Ovary (tissue), 9 donors: Measurements from ENCODE around the gene HNRNPA2B1. TPM values are rescaled to one million over a fixed set of nuclear protein-coding genes. Genes with fewer than 3 reads are reported as not detected.
"Not testable (repeated sequence)": the region's sequence is repeated elsewhere in the genome, so short reads cannot be mapped to it uniquely, and the experiment has no call there.

Experiments used
- DNase-seq, 5 donors: peaks; one replicate each; pipeline ENCODE4 v3.0.0-alpha.2; 2019 to 2020
- H3K27ac ChIP-seq, 2 donors: fragments of 200-600 bp; one replicate each; pipeline versions ENCODE4 v1.5.1 to v1.8.0; 2019 to 2022
- H3K27me3 ChIP-seq: fragments of 200-600 bp; one replicate; pipeline ENCODE4 v1.8.0; 2022
- H3K36me3 ChIP-seq: fragments of 200-600 bp; sonication (generic); one replicate; pipeline ENCODE4 v1.5.1; 2019
- H3K4me1 ChIP-seq: one replicate; pipeline ENCODE4 v1.8.1; 2013; ENCODE audit warnings: mild to moderate bottlenecking, moderate library complexity; ENCODE audit not compliant: insufficient read depth
- H3K4me3 ChIP-seq: fragments of 200-600 bp; sonication (generic); one replicate; pipeline ENCODE4 v1.5.1; 2017
- H3K9me3 ChIP-seq, 2 donors: fragments of 200-600 bp in 1 of 2; sonication (generic) in 1 of 2; one replicate each; pipeline versions ENCODE4 v1.5.1 to v1.8.1; 2013 to 2019; ENCODE audit warnings: mild to moderate bottlenecking in 1 of 2, moderate library complexity in 1 of 2
- EP300 ChIP-seq: sonication (generic); formaldehyde crosslinking; IDR thresholded peaks from one replicate; pipeline ENCODE4 v1.6.1; 2017; ENCODE audit warnings: antibody characterized with exemption
- POLR2A ChIP-seq: fragments of 450-650 bp; IDR thresholded peaks from one replicate; pipeline ENCODE4 v1.6.1; 2017; ENCODE audit warnings: antibody characterized with exemption, mild to moderate bottlenecking, moderate library complexity
- WGBS, 3 donors: extraction: QIAGEN DNeasy Blood & Tissue Kit in 1 of 3; methylation state at CpG; one replicate each; pipeline versions ENCODE4 v1.1.5 to v1.1.7; 2013 to 2017; 5-methylcytosine and 5-hydroxymethylcytosine counted together
- intact Hi-C, 4 donors: fragments of 100-400 bp; cut with DNase I; formaldehyde crosslinking; loops; one replicate each; pipeline versions ENCODE4 v1.11.0 to v1.15.1; 2022 to 2023
- polyA plus RNA-seq, 2 donors: library from polyadenylated mRNA; stranded (reverse); fragments of 200-250 nt in 1 of 2; fragments of 350-450 nt in 1 of 2; fragmentation: Illumina TruSeq in 1 of 2; extraction: RNeasy Lipid Tissue Mini Kit (QIAGEN cat#74804) in 1 of 2; gene quantifications; one replicate each; pipeline ENCODE4 v1.2.3, GENCODE V29; 2013 to 2014
- total RNA-seq, 7 donors: library from RNA; depleted of rRNA in 2 of 7; stranded (reverse); fragments of >200 nt in 2 of 7; fragmentation: NEBNext Ultra II Directional in 3 of 7; extraction: Animal tissue kit (Norgen Biotek cat#: 25700) in 3 of 7; gene quantifications; one replicate each; pipeline versions ENCODE4 v1.1.0 to v1.2.4, GENCODE V29; 2016 to 2023
- TF ChIP-seq, protein P1 (sequence below), 3 donors: fragments of 450-650 bp in 2 of 3; fragments of 200-600 bp in 1 of 3; IDR thresholded peaks; one replicate each; pipeline versions ENCODE4 v1.5.1 to v1.8.0; 2016 to 2022; ENCODE audit warnings: antibody characterized with exemption in 3 of 3, mild to moderate bottlenecking in 1 of 3
- donor health status: DM: no; HTN: no; CAD: no; lungs with moderate emphysema.
- donor health status: DM: no; HTN: no; CAD: no.
- donor health status: Bipolar disorder and iron deficiency.
- donor health status: DM: yes; HTN: yes; CAD: no.
- donor health status: DM: no; HTN: no; CAD: no.
- donor health status: DM: yes; HTN: yes; CAD: no.

The HNRNPA2B1 gene
- total and polyA plus RNA-seq, 9 donors: 236 to 659 (median 413) TPM

DNA sequence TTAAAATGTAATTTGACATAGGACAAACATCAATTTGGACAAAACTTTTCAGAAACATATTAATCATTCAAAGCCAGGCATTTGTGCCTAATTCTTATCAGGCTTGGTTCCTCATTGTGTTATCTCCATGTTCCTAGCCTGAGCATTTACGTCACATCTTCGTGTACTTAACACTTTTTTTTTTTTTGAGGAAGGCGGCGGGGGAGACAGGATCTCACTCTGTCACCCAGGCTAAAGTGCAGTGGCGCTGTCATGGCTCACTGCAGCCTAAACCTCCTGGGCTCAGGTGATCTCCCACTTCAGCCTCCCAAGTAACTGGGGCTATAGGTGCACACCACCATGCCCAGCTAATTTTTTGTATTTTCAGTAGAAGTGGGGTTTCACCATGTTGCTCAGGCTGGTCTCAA, 19.8 kb downstream of the HNRNPA2B1 start:
- Histone ChIP-seq H3K4me1 (no peaks in the 10 kb centered on the region), H3K9me3 (no peaks in the 10 kb centered on the region), H3K4me3 (no peak overlapping the region), H3K27me3 (no peaks in the 10 kb centered on the region), H3K36me3 (no peaks in the 10 kb centered on the region), H3K27ac (no peak overlapping the region)
- intact Hi-C loops: no loop called here
- 46 to 60% (median 58%) methylated on average over 5 of the region's 5 CpGs for whole genome bisulfite sequencing, 3 donors
- TF ChIP-seq, protein P1, sequence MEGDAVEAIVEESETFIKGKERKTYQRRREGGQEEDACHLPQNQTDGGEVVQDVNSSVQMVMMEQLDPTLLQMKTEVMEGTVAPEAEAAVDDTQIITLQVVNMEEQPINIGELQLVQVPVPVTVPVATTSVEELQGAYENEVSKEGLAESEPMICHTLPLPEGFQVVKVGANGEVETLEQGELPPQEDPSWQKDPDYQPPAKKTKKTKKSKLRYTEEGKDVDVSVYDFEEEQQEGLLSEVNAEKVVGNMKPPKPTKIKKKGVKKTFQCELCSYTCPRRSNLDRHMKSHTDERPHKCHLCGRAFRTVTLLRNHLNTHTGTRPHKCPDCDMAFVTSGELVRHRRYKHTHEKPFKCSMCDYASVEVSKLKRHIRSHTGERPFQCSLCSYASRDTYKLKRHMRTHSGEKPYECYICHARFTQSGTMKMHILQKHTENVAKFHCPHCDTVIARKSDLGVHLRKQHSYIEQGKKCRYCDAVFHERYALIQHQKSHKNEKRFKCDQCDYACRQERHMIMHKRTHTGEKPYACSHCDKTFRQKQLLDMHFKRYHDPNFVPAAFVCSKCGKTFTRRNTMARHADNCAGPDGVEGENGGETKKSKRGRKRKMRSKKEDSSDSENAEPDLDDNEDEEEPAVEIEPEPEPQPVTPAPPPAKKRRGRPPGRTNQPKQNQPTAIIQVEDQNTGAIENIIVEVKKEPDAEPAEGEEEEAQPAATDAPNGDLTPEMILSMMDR (IDR thresholded peaks at IDR 0.05): no peak
- TF ChIP-seq POLR2A (no peak), EP300 (no peak)
- no peak for DNase-seq

DNA sequence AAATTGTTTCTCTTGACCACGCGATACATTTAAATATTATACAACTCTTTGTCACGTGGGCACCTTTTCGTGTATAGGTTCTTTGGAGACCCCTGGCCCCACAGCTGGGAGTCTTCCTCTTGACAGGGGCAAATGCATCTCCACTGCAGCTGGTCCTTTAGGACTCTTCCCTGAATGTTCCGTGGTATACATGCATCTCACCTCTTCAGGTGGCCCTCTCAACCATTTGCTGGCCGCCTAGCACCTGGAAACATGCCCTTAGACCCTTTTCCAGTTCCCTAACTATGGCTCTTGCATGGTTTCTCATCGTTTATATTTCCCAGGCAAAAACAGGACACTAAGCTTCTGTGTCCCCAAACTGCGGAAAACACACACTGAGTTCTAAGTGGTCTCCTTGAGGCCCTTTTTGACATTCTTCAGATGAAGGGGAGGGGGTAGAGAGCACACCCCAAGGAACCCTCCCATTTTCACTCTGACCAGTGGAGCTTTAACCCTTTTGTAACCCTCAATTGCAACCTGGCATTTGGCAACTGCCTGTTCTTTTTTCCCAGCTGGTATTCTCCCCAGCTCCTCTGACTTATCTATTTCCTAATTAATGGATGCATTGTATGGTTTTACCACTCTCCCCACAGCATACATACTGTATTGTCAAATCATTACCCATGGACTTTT, 20.6 kb downstream of the HNRNPA2B1 start:
- 24 to 41% (median 32%) methylated on average over 8 of the region's 8 CpGs for WGBS, 3 donors

DNA sequence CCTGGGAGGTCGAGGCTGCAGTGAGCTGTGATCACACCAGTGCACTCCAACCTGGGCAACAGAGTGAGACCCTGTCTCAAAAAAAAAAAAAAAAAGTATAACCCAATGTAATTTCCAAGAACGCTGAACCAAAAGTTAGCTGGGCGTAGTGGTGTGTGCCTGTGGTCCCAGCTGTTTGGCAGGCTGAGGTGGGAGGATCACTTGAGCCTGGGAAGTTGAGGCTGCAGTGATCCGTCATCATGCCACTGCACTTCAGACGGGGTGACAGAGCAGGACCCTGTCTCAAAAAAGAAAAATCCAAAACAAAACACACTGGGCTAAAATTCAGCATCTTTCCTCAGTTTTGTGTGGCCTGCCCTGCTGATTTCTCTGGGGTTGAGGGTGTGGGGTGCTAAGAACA, 21.1 kb downstream of the HNRNPA2B1 start:
- Histone ChIP-seq H3K27ac (no peak overlapping the region), H3K36me3 (no peaks in the 10 kb centered on the region), H3K4me3 (no peak overlapping the region), H3K27me3 (no peaks in the 10 kb centered on the region), H3K4me1 (no peaks in the 10 kb centered on the region), H3K9me3 (no peaks in the 10 kb centered on the region)
- WGBS, 3 donors: 47 to 62% (median 53%) methylated on average over 5 of the region's 5 CpGs
- TF ChIP-seq, protein P1 (IDR thresholded peaks at IDR 0.05): no peak
- TF ChIP-seq POLR2A (no peak), EP300 (no peak)
- intact Hi-C loops: no loop called here
- no peak for DNase-seq

More for the DNA sequence above, 20.6 kb downstream of the HNRNPA2B1 start:
- no peaks in the 10 kb centered on the region for H3K36me3 ChIP-seq
- TF ChIP-seq, protein P1 (IDR thresholded peaks at IDR 0.05): no peak
- TF ChIP-seq EP300: no peak
- TF ChIP-seq POLR2A: no peak
- H3K4me1 ChIP-seq: no peaks in the 10 kb centered on the region
- intact Hi-C loops: no loop called here
- H3K27me3 ChIP-seq: no peaks in the 10 kb centered on the region
- H3K4me3 ChIP-seq: no peak overlapping the region
- no peak overlapping the region for H3K27ac ChIP-seq
- no peak for DNase-seq
- H3K9me3 ChIP-seq: no peaks in the 10 kb centered on the region

DNA sequence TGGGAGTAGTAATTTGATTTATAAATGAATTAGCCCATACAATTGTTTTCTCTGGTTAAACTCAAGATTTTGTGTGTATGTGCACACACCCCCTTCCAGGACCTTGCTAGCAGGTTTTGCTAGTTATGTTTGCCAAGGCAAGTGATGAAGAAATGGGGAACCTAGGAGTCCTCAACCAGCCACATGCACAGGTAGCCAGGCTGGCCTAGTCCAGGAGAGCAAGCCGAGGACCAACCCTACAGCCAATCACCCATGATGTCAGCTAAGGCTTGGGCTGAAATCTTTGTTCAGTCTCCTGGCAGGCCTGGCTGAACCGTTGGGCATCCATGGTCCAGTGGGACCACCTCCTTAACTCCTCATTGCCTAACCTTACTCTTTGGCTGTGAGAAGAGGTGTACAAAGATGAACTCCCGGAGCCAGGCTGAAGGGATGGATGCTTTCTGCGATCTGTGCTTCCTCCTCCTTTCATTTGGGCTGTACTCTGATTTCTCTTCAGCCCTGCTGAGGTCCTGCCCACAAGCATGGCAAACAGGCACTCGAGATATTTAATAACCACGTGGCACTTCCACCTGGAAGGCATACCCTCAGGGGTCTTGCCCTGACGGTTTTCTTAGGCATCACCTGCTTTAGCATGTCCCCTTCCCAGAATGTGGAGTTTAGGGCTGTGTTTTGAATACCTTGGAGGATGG, 22.1 kb downstream of the HNRNPA2B1 start:
- no peak overlapping the region for H3K27ac ChIP-seq
- WGBS, 3 donors: 81 to 85% (median 85%) methylated on average over 7 of the region's 7 CpGs
- H3K27me3 ChIP-seq: no peaks in the 10 kb centered on the region
- DNase-seq: no peak
- H3K36me3 ChIP-seq: no peaks in the 10 kb centered on the region
- TF ChIP-seq, protein P1 (IDR thresholded peaks at IDR 0.05): no peak
- no peak for TF ChIP-seq EP300
- TF ChIP-seq POLR2A: no peak
- no peaks in the 10 kb centered on the region for H3K9me3 ChIP-seq
- no peaks in the 10 kb centered on the region for H3K4me1 ChIP-seq
- no peak overlapping the region for H3K4me3 ChIP-seq
- intact Hi-C loops: no loop called here

DNA sequence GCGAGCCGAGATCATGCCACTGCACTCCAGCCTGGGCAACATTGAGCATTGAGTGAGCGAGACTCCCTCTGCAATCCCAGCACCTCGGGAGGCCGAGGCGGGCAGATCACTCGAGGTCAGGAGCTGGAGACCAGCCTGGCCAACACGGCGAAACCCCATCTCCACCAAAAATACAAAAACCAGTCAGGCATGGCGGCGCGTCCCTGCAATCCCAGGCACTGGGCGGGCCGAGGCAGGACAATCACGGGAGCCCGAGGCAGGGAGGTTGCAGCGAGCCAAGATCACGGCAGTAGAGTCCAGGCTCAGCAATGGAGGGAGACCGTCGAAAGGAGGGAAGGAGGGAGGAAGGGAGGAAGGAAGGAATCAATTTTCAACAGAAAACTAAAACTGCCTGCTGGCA, 23.3 kb downstream of the HNRNPA2B1 start:
- 91 to 93% (median 92%) methylated on average over 20 of the region's 20 CpGs for WGBS, 3 donors
- intact Hi-C loops, H3K9me3 ChIP-seq, H3K27me3 ChIP-seq, H3K27ac ChIP-seq, DNase-seq, H3K36me3 ChIP-seq, H3K4me1 ChIP-seq, H3K4me3 ChIP-seq: not testable (repeated sequence)

DNA sequence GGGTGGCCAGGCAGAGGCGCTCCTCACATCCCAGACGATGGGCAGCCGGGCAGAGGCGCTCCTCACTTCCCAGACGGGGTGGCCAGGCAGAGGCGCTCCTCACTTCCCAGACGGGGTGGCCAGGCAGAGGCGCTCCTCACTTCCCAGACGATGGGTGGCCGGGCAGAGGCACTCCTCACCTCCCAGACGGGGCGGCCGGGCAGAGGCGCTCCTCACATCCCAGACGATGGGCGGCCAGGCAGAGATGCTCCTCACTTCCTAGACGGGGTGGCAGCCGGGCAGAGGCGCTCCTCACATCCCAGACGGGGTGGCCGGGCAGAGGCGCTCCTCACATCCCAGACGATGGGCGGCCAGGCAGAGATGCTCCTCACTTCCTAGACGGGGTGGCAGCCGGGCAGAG, 23.9 kb downstream of the HNRNPA2B1 start:
- 95 to 97% (median 96%) methylated on average over 7 to 10 of the region's 26 CpGs for WGBS, 3 donors
- DNase-seq, H3K9me3 ChIP-seq, H3K27me3 ChIP-seq, H3K4me1 ChIP-seq, intact Hi-C loops, H3K4me3 ChIP-seq, H3K36me3 ChIP-seq, H3K27ac ChIP-seq: not testable (repeated sequence)

DNA sequence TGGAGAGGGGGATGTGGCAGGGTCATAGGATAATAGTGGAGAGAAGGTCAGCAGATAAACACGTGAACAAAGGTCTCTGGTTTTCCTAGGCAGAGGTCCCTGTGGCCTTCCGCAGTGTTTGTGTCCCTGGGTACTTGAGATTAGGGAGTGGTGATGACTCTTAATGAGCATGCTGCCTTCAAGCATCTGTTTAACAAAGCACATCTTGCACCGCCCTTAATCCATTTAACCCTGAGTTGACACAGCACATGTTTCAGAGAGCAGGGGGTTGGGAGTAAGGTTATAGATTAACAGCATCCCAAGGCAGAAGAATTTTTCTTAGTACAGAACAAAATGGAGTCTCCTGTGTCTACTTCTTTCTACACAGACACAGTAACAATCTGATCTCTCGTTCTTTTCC, 24.6 kb downstream of the HNRNPA2B1 start:
- H3K27me3 ChIP-seq, intact Hi-C loops, H3K4me3 ChIP-seq, H3K9me3 ChIP-seq, H3K27ac ChIP-seq, DNase-seq, H3K36me3 ChIP-seq, H3K4me1 ChIP-seq: not testable (repeated sequence)
- WGBS, 3 donors: 77 to 93% (median 81%) methylated on average over 1 to 3 of the region's 4 CpGs
